Fibroblast of lung (primary cell): Measurements from ENCODE around the gene GK2. TPM values are rescaled to one million over a fixed set of nuclear protein-coding genes. Genes with fewer than 3 reads are reported as not detected.

Source experiments
- DNase-seq, 2 donors: peaks; one replicate each; pipeline versions ENCODE4 v3.0.0 to v3.0.0-alpha.2; 2010; ENCODE audit warnings: low read depth in 2 of 2
- H2AFZ ChIP-seq: 2 replicates; pipeline ENCODE4 v1.5.1; 2012; ENCODE audit warnings: low read length, control low read depth, inconsistent platforms
- H3K27ac ChIP-seq: 2 replicates; pipeline ENCODE4 v1.5.1; 2011; ENCODE audit warnings: low read length, control low read depth; ENCODE audit not compliant: insufficient read depth
- H3K27me3 ChIP-seq: 2 replicates; pipeline ENCODE4 v1.5.1; 2011; ENCODE audit warnings: mild to moderate bottlenecking, low read length; ENCODE audit not compliant: control insufficient read depth, insufficient read depth
- H3K36me3 ChIP-seq: 2 replicates; pipeline ENCODE4 v1.5.1; 2011; ENCODE audit warnings: low read length; ENCODE audit not compliant: control insufficient read depth, insufficient read depth
- H3K4me1 ChIP-seq: 2 replicates; pipeline ENCODE4 v1.5.1; 2011; ENCODE audit warnings: low read length; ENCODE audit not compliant: control insufficient read depth, insufficient read depth; ENCODE audit errors: extremely low read depth
- H3K4me2 ChIP-seq: 2 replicates; pipeline ENCODE4 v1.5.1; 2011; ENCODE audit warnings: low read length, control low read depth; ENCODE audit not compliant: insufficient read depth; ENCODE audit errors: extremely low read depth
- H3K4me3 ChIP-seq, 4 experiments: fragments of 200-600 bp in 1 of 4; sonication (generic) in 1 of 4; replicated peaks in 1 of 4; 2 replicates each; pipeline ENCODE4 v1.5.1; 2011 to 2016; ENCODE audit warnings: low read length in 4 of 4, low read depth in 3 of 4, mild to moderate bottlenecking in 3 of 4, control low read depth in 2 of 4, inconsistent platforms in 1 of 4, mixed read lengths in 1 of 4; ENCODE audit not compliant: insufficient read depth in 1 of 4; ENCODE audit errors: control extremely low read depth in 1 of 4
- H3K79me2 ChIP-seq: 2 replicates; pipeline ENCODE4 v1.5.1; 2012; ENCODE audit warnings: mild to moderate bottlenecking, low read length, inconsistent platforms; ENCODE audit not compliant: control insufficient read depth, insufficient read depth
- H3K9ac ChIP-seq: 2 replicates; pipeline ENCODE4 v1.5.1; 2011; ENCODE audit warnings: mild to moderate bottlenecking, low read length, control low read depth; ENCODE audit not compliant: insufficient read depth
- H3K9me3 ChIP-seq: 2 replicates; pipeline ENCODE4 v1.5.1; 2012; ENCODE audit warnings: low read depth, low read length; ENCODE audit not compliant: control insufficient read depth, insufficient read depth
- H4K20me1 ChIP-seq: 2 replicates; pipeline ENCODE4 v1.5.1; 2011; ENCODE audit warnings: low read length; ENCODE audit not compliant: control insufficient read depth, insufficient read depth; ENCODE audit errors: extremely low read depth
- CTCF ChIP-seq, 2 donors: IDR thresholded peaks in 1 of 2; conservative IDR thresholded peaks in 1 of 2; 1 replicate in 1 of 2; 2 replicates in 1 of 2; pipeline ENCODE4 v1.5.1; 2011 to 2012; ENCODE audit warnings: low read length in 2 of 2, control low read depth in 1 of 2, inconsistent platforms in 1 of 2, low read depth in 1 of 2, mild to moderate bottlenecking in 1 of 2
- EZH2 ChIP-seq: IDR thresholded peaks from 2 replicates; pipeline ENCODE4 v1.5.1; 2012; ENCODE audit warnings: low read length, control low read depth, mild to moderate bottlenecking; ENCODE audit errors: missing control alignments
- polyA plus RNA-seq, 2 donors: library from polyadenylated mRNA; depleted of rRNA in 1 of 2; stranded (reverse) in 1 of 2; unstranded in 1 of 2; fragments of >200 nt; gene quantifications; 2 replicates each; pipeline ENCODE4 v1.2.1, GENCODE V29; 2011 to 2012; ENCODE audit warnings: missing spikeins in 1 of 2
- total RNA-seq: library from RNA; depleted of rRNA; stranded (reverse); fragments of >200 nt; gene quantifications from 2 replicates; pipeline ENCODE4 v1.2.1, GENCODE V29; 2014

The GK2 gene
- total and polyA plus RNA-seq, 2 donors (not counting 1 experiment from before 2014, with no cell fraction given) = not detected

- DNase-seq = no peak
- no peaks in the 10 kb centered on the region for H3K27me3 ChIP-seq
- H4K20me1 ChIP-seq = no peaks in the 10 kb centered on the region
- H3K4me2 ChIP-seq = no peak overlapping the region
- no peak overlapping the region for H3K27ac ChIP-seq
- H3K79me2 ChIP-seq = no peaks in the 10 kb centered on the region
- no peak overlapping the region for H3K4me3 ChIP-seq
- TF ChIP-seq EZH2 (no peak), CTCF (conservative IDR thresholded peaks at IDR 0.05 in 1 of 2, IDR thresholded peaks at IDR 0.05 in 1 of 2; ENCODE audit: low read depth in 1 of 2, low read length in 2 of 2) (no peak)
- no peaks in the 10 kb centered on the region for H3K9me3 ChIP-seq
- no peak overlapping the region for H2AFZ ChIP-seq
- H3K9ac ChIP-seq = no peak overlapping the region
- H3K36me3 ChIP-seq = no peaks in the 10 kb centered on the region
- no peaks in the 10 kb centered on the region for H3K4me1 ChIP-seq
Measured at GRCh38 chr4:79399076-79399475, 9.0 kb downstream of the GK2 start.

- no peaks in the 10 kb centered on the region for H3K4me1 ChIP-seq
- TF ChIP-seq CTCF (conservative IDR thresholded peaks at IDR 0.05 in 1 of 2, IDR thresholded peaks at IDR 0.05 in 1 of 2; ENCODE audit: low read depth in 1 of 2, low read length in 2 of 2) (no peak), EZH2 (no peak)
- H3K9ac ChIP-seq = no peak overlapping the region
- DNase-seq = no peak
- no peak overlapping the region for H2AFZ ChIP-seq
- no peaks in the 10 kb centered on the region for H3K27me3 ChIP-seq
- no peak overlapping the region for H3K27ac ChIP-seq
- no peaks in the 10 kb centered on the region for H4K20me1 ChIP-seq
- H3K4me2 ChIP-seq = no peak overlapping the region
- no peaks in the 10 kb centered on the region for H3K36me3 ChIP-seq
- no peaks in the 10 kb centered on the region for H3K9me3 ChIP-seq
- H3K4me3 ChIP-seq = no peak overlapping the region
- no peaks in the 10 kb centered on the region for H3K79me2 ChIP-seq
Measured at GRCh38 chr4:79397951-79398350, 10.1 kb downstream of the GK2 start.

- no peak overlapping the region for H3K27ac ChIP-seq
- DNase-seq = no peak
- no peak overlapping the region for H3K9ac ChIP-seq
- H3K36me3 ChIP-seq = no peaks in the 10 kb centered on the region
- no peaks in the 10 kb centered on the region for H3K9me3 ChIP-seq
- H3K4me2 ChIP-seq = no peak overlapping the region
- H4K20me1 ChIP-seq = no peaks in the 10 kb centered on the region
- H3K4me3 ChIP-seq = no peak overlapping the region
- H3K79me2 ChIP-seq = no peaks in the 10 kb centered on the region
- H3K4me1 ChIP-seq = no peaks in the 10 kb centered on the region
- H3K27me3 ChIP-seq = no peaks in the 10 kb centered on the region
- TF ChIP-seq EZH2 = no peak
- TF ChIP-seq CTCF (conservative IDR thresholded peaks at IDR 0.05 in 1 of 2, IDR thresholded peaks at IDR 0.05 in 1 of 2; ENCODE audit: low read depth in 1 of 2, low read length in 2 of 2) = no peak
- no peak overlapping the region for H2AFZ ChIP-seq
Measured at GRCh38 chr4:79396794-79397193, 11.2 kb downstream of the GK2 start.
